Activated CD4-positive, alpha-beta T cell treated with anti-CD3 and anti-CD28 coated beads, Interleukin-2, amount 10 ng/mL, durations not matched to agents 7 days and 5 days (primary cell): ENCODE data around the gene CCNG2. TPM values are rescaled to one million over a fixed set of nuclear protein-coding genes. Genes with fewer than 3 reads are reported as not detected.

Source experiments
- CTCF ChIA-PET: fragments of 350-600 bp; sonication (Branson Sonifier 250); formaldehyde crosslinking; loops from one replicate; lab custom pipeline; 2021; ENCODE audit warnings: antibody characterized with exemption; lab: Charles Lee
- POLR2A ChIA-PET: fragments of 350-600 bp; sonication (Branson Sonifier 250); formaldehyde crosslinking; loops from one replicate; lab custom pipeline; 2021; ENCODE audit warnings: antibody characterized with exemption; lab: Charles Lee
- DNase-seq: peaks from one replicate; pipeline ENCODE4 v3.0.0-alpha.2; 2020
- H3K27ac Mint-ChIP-seq: one replicate; pipeline ENCODE4 v1.8.0; 2021; ENCODE audit warnings: mild to moderate bottlenecking, moderate library complexity, mixed read lengths
- H3K27me3 Mint-ChIP-seq: one replicate; pipeline ENCODE4 v1.8.0; 2021; ENCODE audit warnings: mixed read lengths
- H3K36me3 Mint-ChIP-seq: one replicate; pipeline ENCODE4 v1.8.0; 2021; ENCODE audit warnings: low read depth, mixed read lengths
- H3K4me1 Mint-ChIP-seq: one replicate; pipeline ENCODE4 v1.8.0; 2021; ENCODE audit warnings: mixed read lengths
- H3K4me3 Mint-ChIP-seq: one replicate; pipeline ENCODE4 v1.8.0; 2021; ENCODE audit warnings: mild to moderate bottlenecking, moderate library complexity, mixed read lengths
- H3K9me3 Mint-ChIP-seq: one replicate; pipeline ENCODE4 v1.8.0; 2021; ENCODE audit warnings: mixed read lengths
- total RNA-seq, 2 experiments: library from RNA; stranded (reverse); gene quantifications; one replicate each; pipeline ENCODE4 v1.2.3, GENCODE V29; 2021

The CCNG2 gene
- total RNA-seq, 2 experiments from 2014 or later = 28.1 to 31.5 TPM

DNA sequence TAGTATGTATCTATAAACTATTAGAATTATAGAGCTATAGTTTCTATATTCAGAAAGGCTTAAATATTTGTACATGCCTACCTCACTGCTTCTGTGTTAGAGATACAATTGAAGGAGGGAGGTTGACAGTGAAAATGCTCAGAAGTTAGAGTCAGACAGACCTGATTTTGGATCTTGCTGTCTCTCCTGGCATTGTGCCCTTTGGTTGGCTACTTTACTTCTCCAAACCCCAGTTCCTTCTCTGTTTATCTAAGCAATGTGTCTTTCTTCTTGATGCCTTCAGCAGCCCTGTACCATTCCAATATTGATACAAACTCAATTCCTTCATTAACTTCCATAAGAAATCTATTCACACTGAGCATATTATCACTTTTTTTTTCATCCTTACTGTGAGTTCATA lies 28.7 kb downstream of the CCNG2 start:
- ChIA-PET CTCF (interaction anchor here (0.6 to 1.2 kb wide), 3 partner anchors 9 to 208 kb away, joined by 3 to 7 read pairs (median 4); no protein-coding TSS in a partner anchor), POLR2A (no interaction called here)
- Mint-ChIP-seq H3K4me3 (no peak overlapping the region), H3K9me3 (no peaks in the 10 kb centered on the region), H3K27me3 (peaks cover 12% of the 10 kb centered on the region), H3K27ac (no peak overlapping the region), H3K36me3 (no peaks in the 10 kb centered on the region), H3K4me1 (no peaks in the 10 kb centered on the region)
- no peak for DNase-seq

DNA sequence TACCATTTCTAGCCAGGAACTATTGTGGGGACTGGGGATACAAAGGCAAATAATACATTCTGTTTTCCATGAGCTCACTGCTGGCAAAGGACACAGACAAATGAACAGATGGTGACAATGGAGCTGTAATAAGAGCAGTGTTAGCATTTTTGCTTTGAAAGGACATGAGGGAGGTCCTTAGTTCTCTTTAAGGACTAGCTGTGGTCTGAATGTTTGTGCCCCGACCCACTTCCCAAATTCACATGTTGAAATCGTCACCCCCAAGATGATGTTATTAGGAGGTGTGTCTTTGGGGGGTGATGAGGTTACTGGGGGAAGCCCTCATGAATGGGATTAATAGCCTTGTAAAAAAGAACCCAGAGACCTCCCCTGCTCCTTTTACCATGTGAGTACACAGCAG lies 30.3 kb downstream of the CCNG2 start:
- no peak overlapping the region for H3K27ac Mint-ChIP-seq
- H3K27me3 Mint-ChIP-seq = peaks cover 14% of the 10 kb centered on the region
- H3K9me3 Mint-ChIP-seq = no peaks in the 10 kb centered on the region
- ChIA-PET POLR2A (no interaction called here), CTCF (interaction anchor here (0.7 to 1.5 kb wide), 4 partner anchors 11 to 428 kb away, joined by 3 to 6 read pairs (median 3); no protein-coding TSS in a partner anchor)
- no peaks in the 10 kb centered on the region for H3K4me1 Mint-ChIP-seq
- no peak for DNase-seq
- no peak overlapping the region for H3K4me3 Mint-ChIP-seq
- no peaks in the 10 kb centered on the region for H3K36me3 Mint-ChIP-seq

DNA sequence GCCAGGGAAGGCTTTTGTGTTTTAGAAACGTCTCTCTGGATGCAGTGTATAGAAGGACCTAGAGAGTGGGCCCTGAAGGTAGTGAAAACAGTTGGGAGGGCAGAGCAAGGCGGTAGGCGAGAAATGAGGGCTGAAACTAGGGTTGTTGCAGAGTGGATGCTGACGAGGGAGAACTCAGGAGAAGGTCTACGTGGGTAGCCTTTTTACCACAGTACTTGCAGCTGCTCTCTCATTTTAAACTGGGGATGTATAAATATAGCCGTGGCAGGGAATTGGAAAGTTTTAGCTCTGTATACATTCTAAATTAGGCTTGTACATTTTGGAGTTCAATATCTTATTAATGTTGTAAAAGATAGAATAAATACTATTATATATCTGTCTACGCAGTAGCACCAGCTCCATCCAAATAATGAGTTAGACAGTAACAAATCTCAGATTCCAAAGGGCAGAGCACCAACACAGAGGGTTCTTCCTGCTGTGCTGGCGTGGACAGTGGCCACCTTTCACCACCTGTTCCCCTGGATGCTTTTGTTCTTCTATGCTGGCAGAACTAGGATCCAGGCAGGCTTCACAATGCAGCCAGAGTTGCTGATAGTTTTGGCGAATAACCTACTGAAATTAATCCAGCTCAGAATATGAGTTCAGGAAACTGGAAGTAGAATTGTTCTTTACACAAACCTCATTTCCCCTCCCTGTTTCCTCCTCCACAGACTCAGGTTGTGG lies 31.7 kb downstream of the CCNG2 start:
- Mint-ChIP-seq H3K27ac (no peak overlapping the region), H3K9me3 (no peaks in the 10 kb centered on the region), H3K4me3 (no peak overlapping the region), H3K36me3 (no peaks in the 10 kb centered on the region), H3K4me1 (peaks cover 8% of the 10 kb centered on the region), H3K27me3 (peaks cover 14% of the 10 kb centered on the region)
- no peak for DNase-seq
- ChIA-PET CTCF (interaction anchor here (0.6 to 3.7 kb wide), 3 partner anchors 14 to 230 kb away, joined by 3 to 23 read pairs (median 3); no protein-coding TSS in a partner anchor), POLR2A (no interaction called here)

DNA sequence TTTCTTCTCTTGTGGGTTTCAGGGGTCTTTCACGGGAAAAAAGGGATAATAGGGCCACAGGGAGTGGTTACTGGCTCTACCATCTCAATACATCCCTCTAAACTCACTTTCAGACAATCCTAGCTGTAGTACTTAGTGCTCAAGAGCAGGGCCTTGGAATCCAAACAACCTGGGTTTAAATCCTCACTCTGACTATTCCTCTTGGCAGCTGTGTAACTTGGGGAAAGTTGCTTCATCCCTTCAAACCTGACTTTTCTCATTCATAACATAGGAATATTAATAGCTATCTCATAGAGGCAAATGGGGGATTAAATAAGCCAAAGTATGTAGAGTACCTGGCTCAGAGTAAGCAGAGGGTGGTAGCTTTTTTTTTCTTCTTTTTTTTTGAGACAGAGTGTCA lies 32.4 kb downstream of the CCNG2 start:
- ChIA-PET POLR2A (no interaction called here), CTCF (interaction anchor here (0.6 to 3.7 kb wide), 3 partner anchors 14 to 229 kb away, joined by 3 to 23 read pairs (median 3); no protein-coding TSS in a partner anchor)
- Mint-ChIP-seq H3K36me3 (no peaks in the 10 kb centered on the region), H3K27ac (no peak overlapping the region), H3K9me3 (no peaks in the 10 kb centered on the region), H3K4me3 (no peak overlapping the region), H3K27me3 (peaks cover 10% of the 10 kb centered on the region), H3K4me1 (peaks cover 14% of the 10 kb centered on the region)
- DNase-seq = no peak

DNA sequence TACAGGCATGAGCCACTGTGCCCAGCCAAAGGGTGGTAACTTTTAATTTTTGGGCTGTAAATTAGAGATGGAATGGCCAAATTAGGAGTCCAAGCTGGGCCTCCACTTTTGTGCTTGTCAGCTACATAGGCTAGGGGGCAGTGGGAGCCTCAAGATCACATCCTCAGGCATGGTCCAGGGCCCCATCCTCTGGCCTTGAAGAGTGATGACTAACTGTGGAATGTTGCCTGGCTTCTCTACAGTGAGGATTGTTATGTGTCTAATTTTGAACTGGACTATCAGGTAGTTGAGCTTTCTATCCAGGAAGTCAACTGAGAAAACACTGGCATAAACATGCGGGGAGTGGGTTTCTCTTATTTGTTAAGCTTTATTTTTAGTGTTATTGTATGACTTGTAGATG lies 33.0 kb downstream of the CCNG2 start:
- DNase-seq = no peak
- CTCF ChIA-PET = interaction anchor here (0.7 to 3.7 kb wide), 3 partner anchors 13 to 79 kb away, joined by 3 to 23 read pairs (median 3); no protein-coding TSS in a partner anchor
- H3K9me3 Mint-ChIP-seq = no peaks in the 10 kb centered on the region
- peaks cover 7% of the 10 kb centered on the region for H3K27me3 Mint-ChIP-seq
- no peak overlapping the region for H3K27ac Mint-ChIP-seq
- H3K4me1 Mint-ChIP-seq = peaks cover 16% of the 10 kb centered on the region
- no peaks in the 10 kb centered on the region for H3K36me3 Mint-ChIP-seq
- H3K4me3 Mint-ChIP-seq = no peak overlapping the region
- POLR2A ChIA-PET = no interaction called here

DNA sequence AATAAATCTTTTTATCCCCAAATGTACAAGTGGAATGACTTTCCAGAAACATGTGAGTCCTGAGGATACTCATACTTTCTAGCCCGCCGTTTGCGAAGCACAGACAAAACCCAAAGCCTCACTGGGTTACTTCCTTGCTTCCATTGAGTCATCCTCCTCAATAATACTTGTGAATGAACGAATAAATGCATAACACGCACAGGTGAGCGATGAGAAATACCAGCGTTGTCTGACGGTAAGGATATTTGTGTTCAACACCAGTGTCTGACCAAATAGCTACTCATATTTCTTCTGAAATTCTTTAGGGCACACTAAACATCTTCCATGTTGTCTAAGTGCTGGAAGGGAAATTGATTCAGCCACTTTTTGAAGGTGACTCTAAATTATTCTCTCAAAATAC lies 36.0 kb downstream of the CCNG2 start:
- Mint-ChIP-seq H3K9me3 (no peaks in the 10 kb centered on the region), H3K4me3 (peak overlapping the region; percentile 49), H3K36me3 (no peaks in the 10 kb centered on the region), H3K27me3 (peaks cover 5% of the 10 kb centered on the region), H3K27ac (no peak overlapping the region), H3K4me1 (peaks cover 16% of the 10 kb centered on the region)
- ChIA-PET CTCF (interaction anchor here (0.7 to 2.8 kb wide), 7 partner anchors 11 to 242 kb away, joined by 3 to 11 read pairs (median 5); no protein-coding TSS in a partner anchor), POLR2A (interaction anchor here (0.5 kb wide), 1 partner anchor 15 kb away, joined by 4 read pairs; no protein-coding TSS in a partner anchor)
- DNase-seq = no peak

DNA sequence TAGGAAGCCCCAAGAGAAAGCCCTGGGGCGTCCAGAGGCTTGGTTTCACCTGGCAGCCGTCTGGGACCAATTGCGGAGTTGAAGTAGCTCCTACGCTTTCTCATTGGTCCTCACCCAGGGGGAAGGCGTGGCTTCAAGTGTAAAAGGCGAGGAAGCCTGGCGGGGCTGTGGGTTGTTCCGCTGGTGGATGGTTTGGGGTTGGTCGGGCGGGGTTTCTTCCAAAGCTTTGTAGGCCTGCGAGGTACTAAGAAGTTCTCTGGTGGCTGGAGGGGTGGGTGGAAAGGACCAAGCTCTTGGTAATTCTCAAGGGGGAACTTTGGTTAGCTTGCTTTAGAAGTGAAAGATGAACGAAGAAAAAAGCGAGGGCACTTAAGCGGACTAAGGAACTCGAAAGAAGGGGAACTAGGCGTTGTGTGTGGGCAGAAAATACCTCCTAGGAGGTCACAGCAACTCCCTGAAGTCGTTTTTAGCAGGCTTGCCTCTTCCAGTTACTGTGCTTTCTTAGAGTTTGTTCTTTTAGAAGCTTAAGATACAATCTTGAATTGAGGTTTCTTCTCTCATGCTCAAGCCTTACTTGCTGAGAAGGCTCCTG lies 36.6 kb downstream of the CCNG2 start:
- Mint-ChIP-seq H3K27ac (peak overlapping the region; percentile 86), H3K4me3 (peak overlapping the region; percentile 49), H3K9me3 (no peaks in the 10 kb centered on the region), H3K27me3 (peaks cover 5% of the 10 kb centered on the region), H3K4me1 (peaks cover 16% of the 10 kb centered on the region), H3K36me3 (no peaks in the 10 kb centered on the region)
- ChIA-PET CTCF (interaction anchor here (0.7 to 2.8 kb wide), 9 partner anchors 8 to 1063 kb away, joined by 3 to 11 read pairs (median 4); no protein-coding TSS in a partner anchor), POLR2A (interaction anchor here (0.5 kb wide), 1 partner anchor 15 kb away, joined by 4 read pairs; no protein-coding TSS in a partner anchor)
- DNase-seq = peak; percentile 69

DNA sequence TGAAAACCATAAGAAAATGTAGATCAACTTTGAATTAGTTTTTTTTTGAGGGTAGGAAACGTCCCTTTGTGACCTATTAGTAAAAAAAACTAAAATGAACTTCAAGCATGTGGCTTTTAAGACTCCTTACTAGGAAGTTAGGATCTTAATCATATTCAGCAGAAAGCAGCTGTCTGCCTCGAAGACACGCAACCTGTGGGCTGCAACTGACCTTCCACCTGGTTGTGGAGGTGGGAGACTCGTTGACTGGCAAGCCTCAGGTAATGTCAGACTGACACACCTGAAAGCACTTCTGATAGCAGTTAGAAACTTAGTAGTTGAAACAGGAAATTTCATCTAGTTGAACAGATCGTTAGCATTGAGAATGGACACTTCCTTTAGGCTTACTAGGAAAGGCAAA lies 37.4 kb downstream of the CCNG2 start:
- no peak for DNase-seq
- H3K9me3 Mint-ChIP-seq = no peaks in the 10 kb centered on the region
- POLR2A ChIA-PET = no interaction called here
- no peaks in the 10 kb centered on the region for H3K36me3 Mint-ChIP-seq
- H3K4me1 Mint-ChIP-seq = peaks cover 16% of the 10 kb centered on the region
- no peak overlapping the region for H3K4me3 Mint-ChIP-seq
- CTCF ChIA-PET = interaction anchor here (0.7 to 2.8 kb wide), 6 partner anchors 9 to 1063 kb away, joined by 3 to 11 read pairs (median 4); no protein-coding TSS in a partner anchor
- H3K27me3 Mint-ChIP-seq = peaks cover 8% of the 10 kb centered on the region
- H3K27ac Mint-ChIP-seq = no peak overlapping the region

DNA sequence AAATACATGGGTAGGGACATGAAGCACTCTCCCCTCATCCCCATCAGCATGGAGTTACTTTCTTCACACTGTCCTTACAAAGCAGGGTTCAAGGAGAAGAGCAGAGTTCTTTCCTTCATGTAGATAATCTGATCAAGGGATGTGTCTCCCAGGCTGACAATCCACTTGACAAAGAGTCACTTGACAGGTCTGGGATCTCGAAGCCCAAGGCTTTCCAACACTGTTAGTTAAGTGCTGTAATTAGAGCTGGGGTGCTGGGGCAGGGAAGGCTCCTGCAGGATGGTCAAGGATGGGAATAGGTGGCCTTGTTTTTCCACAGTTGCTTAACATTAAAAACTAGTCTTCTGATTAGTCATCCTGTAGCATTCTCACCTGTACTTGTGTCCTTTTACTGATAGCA lies 38.0 kb downstream of the CCNG2 start:
- H3K4me3 Mint-ChIP-seq = no peak overlapping the region
- peaks cover 16% of the 10 kb centered on the region for H3K4me1 Mint-ChIP-seq
- no peaks in the 10 kb centered on the region for H3K9me3 Mint-ChIP-seq
- CTCF ChIA-PET = interaction anchor here (2.8 kb wide), 1 partner anchor 9 kb away, joined by 11 read pairs; no protein-coding TSS in a partner anchor
- H3K36me3 Mint-ChIP-seq = no peaks in the 10 kb centered on the region
- H3K27me3 Mint-ChIP-seq = peaks cover 11% of the 10 kb centered on the region
- POLR2A ChIA-PET = no interaction called here
- no peak overlapping the region for H3K27ac Mint-ChIP-seq
- DNase-seq = no peak

DNA sequence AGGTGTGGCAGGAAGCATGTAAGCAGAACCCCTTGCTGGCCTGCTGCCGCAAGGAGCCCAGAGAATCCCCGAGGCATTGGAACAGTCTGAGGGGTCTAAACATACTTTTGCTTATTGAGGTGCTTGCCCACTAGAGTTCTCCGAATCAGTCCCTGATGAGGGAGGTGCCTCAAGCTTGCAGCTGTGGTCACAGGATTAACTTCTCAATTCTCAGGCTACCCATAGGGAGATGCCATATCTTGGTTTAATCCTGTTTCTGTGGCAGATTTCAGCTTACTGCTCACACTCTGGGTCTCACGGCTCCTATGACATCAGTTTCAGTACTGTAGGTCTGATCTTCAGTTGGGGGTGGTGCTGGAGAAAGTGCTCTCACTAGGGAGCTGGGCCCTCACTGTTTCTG lies 39.9 kb downstream of the CCNG2 start:
- Mint-ChIP-seq H3K27ac (no peak overlapping the region), H3K27me3 (peaks cover 11% of the 10 kb centered on the region), H3K4me1 (peaks cover 18% of the 10 kb centered on the region), H3K4me3 (no peak overlapping the region), H3K36me3 (no peaks in the 10 kb centered on the region), H3K9me3 (no peaks in the 10 kb centered on the region)
- no peak for DNase-seq
- CTCF ChIA-PET = interaction anchor here (0.6 to 0.8 kb wide), 2 partner anchors 100 to 1241 kb away, joined by 3 read pairs; no protein-coding TSS in a partner anchor
- POLR2A ChIA-PET = interaction anchor here (0.6 kb wide), 1 partner anchor 128 kb away, joined by 3 read pairs; no protein-coding TSS in a partner anchor

DNA sequence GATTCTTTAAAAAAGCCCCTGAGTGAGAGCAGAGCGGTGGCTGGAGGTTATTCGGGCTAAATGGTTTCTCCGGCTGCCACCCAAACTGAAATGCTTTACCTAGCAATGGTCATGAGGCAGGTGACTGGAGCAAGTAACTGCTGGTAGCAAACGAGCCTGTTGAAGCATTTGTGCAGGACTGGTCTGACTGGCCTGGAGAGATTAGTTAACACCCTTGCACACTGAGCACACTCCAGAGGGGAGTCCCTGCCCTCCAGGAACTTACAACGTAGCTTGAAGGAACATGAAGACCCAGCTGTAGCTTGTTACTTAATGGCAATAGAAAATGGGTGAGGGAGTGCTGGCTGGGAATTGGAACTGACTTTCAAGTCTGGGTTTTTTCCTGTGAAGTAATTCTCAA lies 40.4 kb downstream of the CCNG2 start:
- POLR2A ChIA-PET = no interaction called here
- DNase-seq = no peak
- Mint-ChIP-seq H3K4me3 (no peak overlapping the region), H3K9me3 (no peaks in the 10 kb centered on the region), H3K27me3 (peaks cover 9% of the 10 kb centered on the region), H3K36me3 (no peaks in the 10 kb centered on the region), H3K27ac (no peak overlapping the region), H3K4me1 (peaks cover 21% of the 10 kb centered on the region)
- CTCF ChIA-PET = interaction anchor here (0.6 to 0.8 kb wide), 2 partner anchors 100 to 1242 kb away, joined by 3 read pairs; no protein-coding TSS in a partner anchor

DNA sequence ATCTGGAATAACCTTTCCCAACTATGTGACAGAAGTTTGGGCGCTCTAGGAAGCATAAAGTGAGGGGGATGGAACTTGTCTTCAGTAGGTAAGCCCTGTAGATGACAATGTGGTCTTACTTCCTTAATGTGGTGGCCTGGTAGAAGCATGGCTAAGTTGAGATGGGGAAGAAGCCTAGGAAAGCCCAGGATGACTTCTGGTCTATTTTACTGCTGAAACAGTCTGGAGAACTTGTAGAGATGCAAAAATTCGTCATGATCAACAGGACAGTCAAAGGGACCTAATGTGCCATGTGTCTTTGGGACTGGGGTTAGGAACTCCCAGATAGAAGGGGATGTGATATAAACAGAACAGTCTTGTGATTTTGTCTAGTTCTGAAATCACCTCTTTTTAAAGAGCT lies 40.8 kb downstream of the CCNG2 start:
- no peaks in the 10 kb centered on the region for H3K36me3 Mint-ChIP-seq
- H3K4me1 Mint-ChIP-seq = peaks cover 21% of the 10 kb centered on the region
- no peaks in the 10 kb centered on the region for H3K9me3 Mint-ChIP-seq

More for the DNA sequence above, 40.8 kb downstream of the CCNG2 start:
- ChIA-PET POLR2A (no interaction called here), CTCF (interaction anchor here (1.3 kb wide), 1 partner anchor 115 kb away, joined by 3 read pairs; no protein-coding TSS in a partner anchor)
- peaks cover 9% of the 10 kb centered on the region for H3K27me3 Mint-ChIP-seq
- H3K27ac Mint-ChIP-seq = no peak overlapping the region
- no peak for DNase-seq
- H3K4me3 Mint-ChIP-seq = no peak overlapping the region
